HG02884 (cell line): ENCODE measurements around the gene ITGA2.
A peak's percentile ranks its signal among the peaks of the same experiment; 100 is the strongest.

ENCODE experiments used
- ATAC-seq: cut with Tn5 transposase; IDR thresholded peaks from one replicate; pipeline ENCODE4 v1.9.1; 2021; ENCODE audit warnings: mild to moderate bottlenecking, moderate library complexity; ENCODE audit not compliant: unreplicated experiment

The ITGA2 gene

DNA sequence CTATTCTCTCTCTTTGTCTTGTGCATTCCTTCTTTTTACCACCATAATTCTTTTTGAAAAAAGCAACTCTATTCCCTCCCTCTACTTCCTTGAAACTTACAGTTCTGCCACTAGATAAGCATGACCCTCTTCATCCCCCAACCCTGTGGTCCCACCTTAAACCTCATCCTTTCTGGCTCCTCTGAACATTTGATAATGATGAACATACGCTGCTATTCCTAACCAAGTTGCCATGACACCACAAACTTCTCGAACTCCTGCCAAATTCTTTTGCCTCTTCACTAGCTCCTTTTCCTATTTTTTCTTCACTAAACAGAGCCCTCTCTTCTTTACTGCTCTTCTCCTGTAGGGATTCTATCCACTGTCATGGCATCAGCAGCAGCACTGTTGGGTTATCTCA, 63.3 kb downstream of the ITGA2 start:
- ATAC-seq: no peak

DNA sequence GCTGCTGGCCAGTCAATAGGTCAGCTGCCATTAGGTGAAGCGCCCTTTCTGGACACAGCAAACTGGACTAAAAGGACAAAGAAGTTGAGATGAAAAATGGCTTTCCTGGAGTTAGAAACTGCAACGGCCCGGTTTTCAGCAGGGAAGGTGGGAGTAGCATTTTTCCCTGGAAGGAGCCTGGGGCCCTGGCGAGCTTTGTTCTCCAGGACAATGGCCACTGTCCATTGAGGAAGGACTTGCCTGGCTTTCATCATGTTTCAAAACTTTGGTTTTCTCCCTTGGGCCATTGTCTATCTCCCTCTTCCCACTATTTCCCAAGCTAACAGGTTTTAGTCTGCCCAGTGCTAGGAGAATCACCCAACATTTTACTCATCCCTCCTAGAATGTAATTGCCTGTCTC, 64.2 kb downstream of the ITGA2 start:
- ATAC-seq: no peak

DNA sequence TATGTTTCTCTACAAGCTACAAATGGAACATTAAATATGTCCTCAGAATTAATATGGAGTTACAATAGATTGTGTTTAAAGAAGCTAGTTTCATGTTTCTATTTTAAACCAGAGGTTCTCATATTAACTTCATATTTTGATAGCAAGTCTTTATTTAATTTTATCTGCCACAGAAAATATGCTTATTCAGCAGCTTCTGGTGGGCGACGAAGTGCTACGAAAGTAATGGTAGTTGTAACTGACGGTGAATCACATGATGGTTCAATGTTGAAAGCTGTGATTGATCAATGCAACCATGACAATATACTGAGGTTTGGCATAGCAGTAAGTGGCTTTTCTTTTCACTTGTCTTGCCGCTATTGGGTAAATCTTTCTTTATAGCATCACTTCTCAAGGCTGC, 66.2 kb downstream of the ITGA2 start:
- no peak for ATAC-seq

DNA sequence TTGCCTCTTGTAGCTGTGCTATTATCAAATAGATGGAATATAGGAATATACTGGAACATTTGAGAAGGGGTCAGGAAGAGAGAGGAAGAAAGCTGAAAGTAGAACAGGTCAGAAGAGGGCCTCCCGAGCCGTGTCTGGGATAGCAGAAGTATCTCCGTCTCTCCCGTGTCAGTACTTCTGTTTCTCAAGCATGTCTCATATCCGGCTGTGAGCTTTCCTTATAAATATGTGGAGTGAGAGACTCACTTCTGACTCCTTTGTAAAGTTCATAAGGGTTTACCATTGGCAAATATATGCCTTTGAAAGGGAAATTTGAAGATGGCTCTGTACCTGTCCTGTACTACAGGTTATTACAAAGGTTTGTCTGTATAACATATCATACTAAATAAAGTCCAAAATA, 70.1 kb downstream of the ITGA2 start:
- ATAC-seq: no peak

DNA sequence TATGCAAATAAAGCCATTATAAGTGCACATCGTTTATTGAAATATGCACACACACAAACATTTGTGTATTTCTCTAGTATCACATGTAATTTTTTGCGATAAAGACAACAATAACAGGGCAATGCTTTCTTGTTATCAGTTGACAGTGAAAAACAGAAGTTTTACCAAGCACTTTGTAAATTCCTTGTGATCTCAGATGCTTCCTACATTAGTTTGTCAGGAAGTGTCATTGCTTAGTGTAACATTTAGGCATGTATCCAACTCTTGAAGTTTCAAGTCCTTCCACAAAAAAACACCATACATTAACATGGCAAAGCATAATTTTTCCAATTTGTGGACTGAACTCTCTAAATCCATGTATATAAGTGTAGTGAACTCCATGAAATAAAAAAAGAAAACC, 74.0 kb downstream of the ITGA2 start:
- ATAC-seq: no peak

DNA sequence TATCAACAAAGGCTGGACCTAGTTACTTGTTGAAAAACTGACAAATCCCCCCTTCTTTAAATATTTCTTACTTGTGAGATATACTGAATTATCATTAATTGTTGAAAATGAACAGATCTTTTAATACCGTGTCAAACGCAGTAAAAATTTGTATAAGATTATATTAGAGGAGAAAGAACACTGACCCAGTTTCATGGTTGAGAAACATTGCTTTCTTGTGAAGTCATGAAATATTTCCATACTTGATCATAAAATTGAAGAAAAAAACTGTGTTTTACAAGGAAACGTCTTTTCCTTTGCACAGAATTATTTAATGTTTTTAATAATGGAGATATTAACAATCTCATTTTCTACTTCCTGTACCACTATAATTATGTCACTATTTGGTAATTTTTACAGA, 74.6 kb downstream of the ITGA2 start:
- ATAC-seq: no peak

DNA sequence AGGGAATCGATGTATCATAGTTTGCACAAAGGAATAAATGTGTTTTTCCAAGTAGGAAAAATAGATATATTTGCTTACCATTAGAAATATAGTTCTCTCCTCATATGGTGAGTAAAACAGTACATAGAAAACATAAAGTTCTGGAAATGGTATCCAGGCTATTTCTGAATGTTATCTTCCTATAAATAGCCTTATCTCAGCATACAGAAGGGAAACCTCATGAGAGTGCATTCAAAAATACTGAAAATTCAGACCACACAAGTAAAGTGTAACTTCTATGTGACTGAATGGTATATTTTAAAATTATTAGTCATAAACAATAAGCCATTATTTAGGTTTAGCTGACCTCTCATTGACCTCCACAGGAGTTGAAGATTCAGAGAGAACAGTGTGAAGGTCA, 76.9 kb downstream of the ITGA2 start:
- no peak for ATAC-seq

DNA sequence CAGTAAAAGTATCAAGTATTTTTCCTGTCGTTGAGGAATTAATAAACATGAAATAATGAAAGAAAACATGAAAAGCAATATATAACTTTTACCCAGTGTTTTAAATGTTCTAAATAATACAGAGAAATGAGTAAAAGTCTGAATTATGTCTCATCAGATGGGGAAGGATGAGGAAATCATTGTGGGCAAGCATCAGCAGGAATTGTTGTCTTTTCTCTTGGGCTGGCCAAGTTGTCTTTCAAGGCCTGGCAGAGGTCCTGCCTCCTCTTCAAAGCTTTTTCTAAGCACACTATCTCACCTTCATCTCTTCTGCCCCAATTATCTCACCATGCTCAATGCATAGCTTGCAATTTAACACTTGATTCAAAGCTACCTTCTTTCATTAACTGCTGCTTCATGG, 78.5 kb downstream of the ITGA2 start:
- no peak for ATAC-seq

DNA sequence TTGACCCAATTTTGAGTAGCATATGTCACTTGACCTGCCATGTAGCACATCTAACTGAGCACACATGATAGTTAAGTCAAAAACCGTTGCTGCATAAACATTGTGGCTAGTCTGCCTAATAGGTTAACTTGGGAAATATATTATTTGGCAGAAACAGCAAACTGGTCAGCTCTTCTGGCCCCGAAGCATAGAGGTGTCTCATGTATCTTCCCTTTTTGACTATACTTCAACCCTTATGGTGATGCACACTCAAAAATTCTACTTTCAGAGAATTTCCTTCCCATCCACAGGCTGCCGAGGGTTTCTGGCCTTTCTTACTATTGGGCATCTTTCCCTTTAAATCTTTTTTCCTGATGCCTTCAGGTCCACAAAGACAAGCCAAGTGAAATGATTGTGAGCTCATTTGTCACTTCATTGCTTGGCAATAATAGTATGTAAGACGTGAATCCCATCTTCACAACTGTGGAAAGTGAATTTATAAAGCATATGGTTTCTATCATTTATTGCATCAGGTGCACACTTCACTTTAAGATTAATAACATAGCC, 79.2 kb downstream of the ITGA2 start:
- no peak for ATAC-seq

DNA sequence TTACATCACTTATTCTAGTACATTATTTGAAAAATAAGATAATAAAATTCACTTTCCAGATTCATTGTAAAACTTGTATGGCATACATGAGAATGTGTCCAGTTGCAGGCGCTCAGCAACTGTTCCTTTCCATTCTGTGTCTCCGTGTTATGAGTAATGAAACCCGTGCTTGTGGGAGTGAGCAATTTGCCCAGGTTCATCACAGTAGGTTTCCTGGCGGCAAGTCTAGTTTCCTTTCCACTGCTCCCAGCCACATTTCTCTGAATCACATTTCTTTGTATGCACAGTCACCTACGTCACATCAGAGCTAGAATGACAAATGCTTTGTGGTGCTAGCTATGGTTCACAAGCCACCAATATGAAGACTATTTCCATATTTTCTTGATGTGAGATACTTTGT, 80.5 kb downstream of the ITGA2 start:
- no peak for ATAC-seq

DNA sequence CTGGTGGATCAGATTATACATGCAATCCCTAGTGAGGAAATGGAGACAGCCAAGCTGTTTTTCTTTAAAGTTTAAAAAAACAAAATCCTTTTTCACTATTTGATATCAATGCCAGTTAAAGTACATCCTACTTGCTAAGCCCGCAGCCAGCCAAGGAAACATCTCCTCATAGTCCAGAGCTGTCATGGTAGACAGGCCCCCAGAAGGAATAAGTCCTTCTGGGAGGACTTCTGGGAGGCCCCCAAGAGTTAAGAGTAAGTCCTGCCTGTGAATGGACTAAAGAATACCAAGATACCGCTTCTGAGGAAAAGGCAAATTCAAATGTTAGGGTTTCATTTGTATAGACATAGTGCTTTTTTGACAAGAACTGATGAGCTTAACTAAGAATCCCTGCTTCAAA, 82.1 kb downstream of the ITGA2 start:
- no peak for ATAC-seq

DNA sequence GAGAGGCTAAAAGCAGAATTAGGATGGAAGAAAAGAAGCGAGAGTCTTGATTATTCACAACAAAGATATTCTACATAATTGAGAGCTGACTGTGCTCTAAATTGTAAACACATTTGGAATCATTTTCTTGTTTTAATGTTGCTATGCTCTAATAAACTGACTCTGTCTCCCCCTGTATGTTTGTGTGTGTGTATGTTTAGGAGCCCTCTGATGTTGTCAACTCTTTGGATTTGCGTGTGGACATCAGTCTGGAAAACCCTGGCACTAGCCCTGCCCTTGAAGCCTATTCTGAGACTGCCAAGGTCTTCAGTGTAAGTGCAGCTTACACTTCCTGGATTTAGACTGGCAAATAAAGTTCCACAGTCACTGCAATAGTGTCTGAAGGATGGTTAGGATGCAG, 82.6 kb downstream of the ITGA2 start:
- no peak for ATAC-seq

DNA sequence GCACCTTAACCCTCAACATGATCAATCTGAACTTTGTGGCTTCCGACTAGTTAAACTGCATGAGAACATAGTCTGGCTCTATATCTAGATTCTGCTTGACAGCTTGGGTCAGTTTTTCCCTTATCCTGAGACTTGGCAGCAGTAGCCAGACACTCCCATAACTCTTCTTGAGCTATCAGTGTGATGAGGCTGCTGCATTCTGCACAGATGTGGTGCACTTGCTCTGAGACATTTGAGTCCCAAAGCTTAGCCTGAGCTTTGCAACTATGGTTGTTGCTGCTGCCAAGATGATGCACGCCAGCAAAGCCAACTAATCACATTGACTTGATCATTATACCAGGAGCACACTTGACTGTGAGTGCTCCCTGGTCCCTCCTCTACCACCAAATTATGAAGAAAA, 84.2 kb downstream of the ITGA2 start:
- no peak for ATAC-seq

DNA sequence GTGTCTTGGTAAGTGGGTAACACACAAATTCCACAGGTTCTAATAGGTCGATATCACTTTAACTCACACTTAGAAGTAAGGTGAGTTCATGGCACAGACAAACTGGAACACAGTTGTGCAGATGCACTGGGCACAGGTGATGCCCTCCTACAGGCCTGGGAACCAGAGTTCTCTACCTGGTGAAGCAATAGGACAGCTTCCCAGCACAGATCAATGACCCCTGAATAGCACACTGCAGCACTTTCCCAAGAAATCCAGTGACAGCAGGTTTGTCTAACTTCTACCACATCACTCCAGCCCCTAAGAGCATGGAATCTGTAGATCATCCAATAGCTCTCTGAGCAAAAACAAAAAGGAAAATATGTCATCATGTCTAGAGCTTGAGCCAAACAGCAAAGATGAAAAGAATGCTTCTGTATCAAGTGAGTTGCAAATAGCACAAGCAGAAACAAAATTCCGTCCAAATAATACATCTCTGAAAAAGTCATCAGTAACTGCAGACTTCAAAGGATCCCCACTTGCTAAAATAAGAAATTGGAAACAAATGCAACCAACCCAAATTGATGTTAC, 86.9 kb downstream of the ITGA2 start:
- no peak for ATAC-seq

DNA sequence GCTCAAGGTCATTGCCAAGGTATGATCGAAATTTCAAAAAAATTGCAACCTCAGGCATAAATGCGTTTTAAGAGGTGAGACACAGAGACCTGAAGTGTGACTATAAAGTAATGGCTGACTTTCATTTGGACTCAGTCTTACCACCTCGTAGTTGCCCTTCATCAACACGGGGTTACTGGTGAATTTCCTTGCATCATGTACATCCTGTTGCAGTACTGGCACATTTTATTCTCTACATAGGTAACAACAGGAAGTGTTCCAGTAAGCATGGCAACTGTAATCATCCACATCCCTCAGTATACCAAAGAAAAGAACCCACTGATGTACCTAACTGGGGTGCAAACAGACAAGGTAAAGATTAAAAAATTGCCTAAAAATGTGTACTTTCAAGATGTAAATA, 91.1 kb downstream of the ITGA2 start:
- no peak for ATAC-seq

DNA sequence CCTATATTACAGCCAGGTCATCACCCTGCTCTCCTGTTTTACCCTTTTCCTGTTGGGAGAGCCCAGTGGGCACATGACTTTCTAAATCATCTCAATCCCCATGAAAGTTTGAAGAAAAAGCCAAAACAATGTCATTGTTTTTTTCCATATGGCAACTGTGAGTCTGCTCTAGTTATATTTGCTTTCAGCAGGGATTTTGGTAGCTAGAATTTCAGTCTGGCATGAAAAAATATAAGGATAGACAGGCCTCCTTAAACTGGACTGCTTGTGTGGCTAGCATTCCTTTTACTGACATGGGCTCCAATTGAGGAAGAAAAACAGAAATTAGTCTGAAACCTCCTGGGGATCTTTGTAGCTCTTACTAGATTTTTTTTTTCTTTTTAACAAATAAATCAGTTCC, 94.8 kb downstream of the ITGA2 start:
- no peak for ATAC-seq

DNA sequence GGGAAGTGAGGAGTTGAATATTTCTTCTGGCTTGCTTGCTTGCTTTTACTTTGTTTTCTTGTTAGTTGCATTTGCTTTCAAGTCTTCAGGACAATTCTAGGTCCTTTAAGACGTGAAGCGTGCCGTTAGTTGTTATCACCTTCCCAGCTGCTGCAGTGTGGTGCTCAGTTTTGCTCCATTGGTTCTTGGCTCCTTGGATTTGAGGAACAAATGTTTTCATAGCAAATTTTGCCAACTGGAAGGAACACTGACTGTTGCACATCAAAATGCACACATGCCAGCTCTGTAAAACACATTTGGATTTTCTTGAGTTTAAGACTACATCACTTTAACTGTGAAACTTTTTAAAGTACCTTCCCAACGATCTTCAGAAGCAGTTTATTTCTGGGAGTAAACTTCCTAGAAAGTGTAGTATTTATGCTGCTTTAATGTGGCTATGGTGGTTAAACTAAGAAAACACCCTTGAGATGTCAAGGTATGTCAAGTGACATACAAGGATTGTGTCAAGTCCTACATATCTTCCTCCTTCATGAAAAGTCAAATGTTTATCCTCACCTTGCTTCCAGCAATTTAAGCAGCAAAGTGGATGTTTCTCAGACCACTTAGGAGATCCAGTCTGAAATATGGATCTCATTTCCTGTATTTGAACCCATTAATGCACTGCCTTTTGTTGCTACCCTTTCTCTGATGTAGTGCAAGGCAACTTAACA, 95.5 kb downstream of the ITGA2 start:
- no peak for ATAC-seq

DNA sequence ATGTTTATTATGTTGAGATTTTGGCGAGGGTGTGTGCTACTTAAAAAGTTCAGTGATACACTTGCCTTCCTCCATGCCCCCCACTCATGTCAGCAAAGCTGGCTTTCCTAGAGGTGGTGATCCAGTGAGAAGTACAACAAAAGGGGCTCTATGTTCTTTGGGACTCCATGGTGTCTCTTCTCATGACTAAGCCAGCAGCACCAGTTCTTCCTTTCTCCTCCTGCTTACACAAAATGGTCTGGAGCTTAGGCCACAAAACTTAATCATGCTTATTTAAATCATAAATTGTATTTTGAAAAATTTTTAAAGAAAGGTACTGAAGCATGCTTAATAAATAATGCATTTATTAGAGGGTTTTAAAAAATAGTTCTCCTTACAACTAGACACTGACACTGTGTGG, 98.0 kb downstream of the ITGA2 start:
- ATAC-seq: no peak

DNA sequence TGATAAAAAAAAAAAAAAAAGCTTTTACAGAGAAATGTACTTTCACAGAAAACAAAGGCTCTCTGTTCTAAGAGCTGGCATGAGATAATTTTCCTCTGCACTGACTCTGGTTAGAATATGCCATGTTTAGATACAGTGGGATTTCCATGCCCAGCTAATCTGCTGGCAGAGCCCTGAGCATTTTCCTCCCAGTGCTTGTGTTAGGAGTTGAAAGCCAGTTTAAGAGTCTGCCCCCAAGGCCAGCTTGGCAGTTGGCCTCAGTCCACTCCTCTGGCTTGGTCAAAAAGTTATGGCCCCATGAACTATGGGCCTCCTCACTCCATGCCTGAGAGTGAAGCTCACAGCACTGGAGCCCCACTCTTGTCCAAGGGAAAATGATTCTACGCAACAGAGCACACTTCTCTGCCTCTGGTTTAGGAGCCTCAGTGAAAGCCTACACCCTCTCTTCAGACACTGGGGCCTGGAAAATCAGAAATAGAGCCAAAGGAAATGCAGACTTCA, 98.5 kb downstream of the ITGA2 start:
- no peak for ATAC-seq

DNA sequence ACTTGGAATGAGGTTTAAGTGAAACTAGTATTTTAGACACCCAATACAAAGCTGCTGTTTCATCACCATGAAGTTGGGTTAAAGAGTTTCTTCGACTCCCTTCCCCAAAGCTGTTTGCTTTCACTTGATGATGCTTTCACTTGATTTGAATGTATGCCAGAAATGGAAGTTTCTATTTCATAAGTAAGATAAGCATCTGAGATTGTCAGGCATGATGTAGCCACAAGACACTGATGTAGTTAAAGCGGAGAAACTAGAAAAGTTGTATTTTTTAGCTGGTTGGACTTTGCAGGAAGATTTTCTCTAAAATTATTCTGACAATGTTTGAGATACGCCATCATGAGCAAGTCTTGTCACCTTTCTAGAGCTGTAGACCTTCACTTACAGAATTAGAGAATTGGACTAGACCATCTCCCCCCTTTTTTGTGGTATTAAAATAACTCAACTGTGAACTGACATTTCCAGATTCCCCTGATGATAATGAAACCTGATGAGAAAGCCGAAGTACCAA, 100.4 kb downstream of the ITGA2 start:
- peak; percentile 90 for ATAC-seq

DNA sequence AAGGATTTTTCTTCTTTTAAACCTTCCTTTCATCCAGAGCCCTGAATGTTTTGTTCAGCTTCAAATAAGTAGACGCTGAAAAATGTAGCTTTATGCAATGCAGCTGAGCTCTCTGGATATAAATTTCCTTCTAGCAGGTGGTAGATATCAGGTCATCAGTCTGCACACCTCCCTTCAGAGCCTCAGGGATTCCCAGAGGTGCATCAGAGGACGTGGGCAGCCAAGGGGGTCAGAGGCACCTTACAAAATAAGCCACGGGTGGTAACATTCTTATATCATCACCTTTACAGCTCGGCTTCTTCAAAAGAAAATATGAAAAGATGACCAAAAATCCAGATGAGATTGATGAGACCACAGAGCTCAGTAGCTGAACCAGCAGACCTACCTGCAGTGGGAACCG, 101.1 kb downstream of the ITGA2 start:
- ATAC-seq: no peak

DNA sequence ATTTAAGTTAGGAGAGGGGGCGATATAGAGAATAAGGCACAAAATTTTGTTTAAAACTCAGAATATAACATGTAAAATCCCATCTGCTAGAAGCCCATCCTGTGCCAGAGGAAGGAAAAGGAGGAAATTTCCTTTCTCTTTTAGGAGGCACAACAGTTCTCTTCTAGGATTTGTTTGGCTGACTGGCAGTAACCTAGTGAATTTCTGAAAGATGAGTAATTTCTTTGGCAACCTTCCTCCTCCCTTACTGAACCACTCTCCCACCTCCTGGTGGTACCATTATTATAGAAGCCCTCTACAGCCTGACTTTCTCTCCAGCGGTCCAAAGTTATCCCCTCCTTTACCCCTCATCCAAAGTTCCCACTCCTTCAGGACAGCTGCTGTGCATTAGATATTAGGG, 102.1 kb downstream of the ITGA2 start:
- ATAC-seq: no peak
